Activated T-cell treated with anti-CD3 and anti-CD28 coated beads, Interleukin-2, amount 50 U/mL, for 4 hours (primary cell): Measurements from ENCODE around the gene CAMSAP1. TPM values are rescaled to one million over a fixed set of nuclear protein-coding genes. Genes with fewer than 3 reads are reported as not detected.
A peak's percentile ranks its signal among the peaks of the same experiment; 100 is the strongest.
"Not testable (repeated sequence)": the region's sequence is repeated elsewhere in the genome, so short reads cannot be mapped to it uniquely, and the experiment has no call there.

Source experiments
- ATAC-seq, 2 donors: fragments of 200-7000 bp; cut with Tn5 transposase; one replicate each; pipeline ENCODE4 v1.10.0; 2021
- DNase-seq: peaks from one replicate; pipeline ENCODE4 v3.0.0-alpha.2; 2020
- H3K27me3 Mint-ChIP-seq: one replicate; pipeline ENCODE4 v1.8.0; 2021; ENCODE audit warnings: low read depth, mixed read lengths
- H3K36me3 Mint-ChIP-seq: one replicate; pipeline ENCODE4 v1.8.0; 2022; ENCODE audit warnings: mixed read lengths; ENCODE audit not compliant: insufficient read depth
- H3K4me1 Mint-ChIP-seq: one replicate; pipeline ENCODE4 v1.8.0; 2021; ENCODE audit warnings: low read depth, mixed read lengths
- H3K4me3 Mint-ChIP-seq: one replicate; pipeline ENCODE4 v1.8.0; 2021; ENCODE audit warnings: mild to moderate bottlenecking, moderate library complexity, mixed read lengths
- H3K9me3 Mint-ChIP-seq: one replicate; pipeline ENCODE4 v1.8.0; 2021; ENCODE audit warnings: mixed read lengths
- total RNA-seq, 3 donors: library from RNA; stranded (reverse); gene quantifications; one replicate each; pipeline ENCODE4 v1.2.1, GENCODE V29; 2021

Gene CAMSAP1
- 10 to 100 TPM; 26.7 to 37.4 (median 29.2) TPM for total RNA-seq

DNA sequence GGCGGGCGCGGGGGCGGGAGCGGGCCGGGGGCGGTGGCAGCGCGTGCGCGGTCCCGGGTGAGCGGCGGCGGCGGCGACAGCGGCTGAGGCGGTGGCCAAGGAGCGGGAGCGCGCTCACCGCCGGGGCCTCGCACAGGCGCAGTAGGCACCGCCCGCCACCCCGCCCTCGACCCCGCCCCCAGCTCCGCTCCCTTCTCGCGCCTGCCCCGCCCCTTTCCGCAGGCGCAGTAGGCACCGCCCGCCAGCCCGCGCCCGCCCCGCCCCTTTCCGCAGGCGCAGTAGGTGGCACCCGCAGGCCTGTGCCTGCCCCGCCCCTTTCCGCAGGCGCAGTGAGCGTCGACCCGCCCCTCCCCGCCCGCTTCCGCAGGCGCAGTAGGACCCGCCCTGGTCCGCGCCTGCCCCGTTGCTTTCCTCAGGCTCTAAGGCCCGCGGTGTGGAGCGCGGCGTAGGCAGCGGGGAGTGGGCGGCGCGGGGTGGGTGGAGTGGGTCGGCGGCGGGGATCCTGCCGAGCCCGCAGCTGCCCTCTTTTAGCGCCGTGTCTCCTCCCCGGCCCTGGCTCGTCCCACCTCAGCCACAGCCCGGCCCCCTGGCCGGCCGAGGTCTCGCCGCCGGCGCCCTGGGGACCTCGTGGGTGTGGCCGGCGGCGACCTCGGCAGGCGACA lies at the start of gene CAMSAP1:
TSS of gene CAMSAP1 (minus strand) at position 116 of the 662 bp plus-strand sequence. CDS start 387 bp downstream, outside the sequence.
- Mint-ChIP-seq H3K4me1 (peaks cover 62% of the 10 kb centered on the region), H3K36me3 (peaks cover 27% of the 10 kb centered on the region), H3K4me3 (peak within 1 kb of the TSS; percentile 89), H3K9me3 (peaks cover 6% of the 10 kb centered on the region), H3K27me3 (no peaks in the 10 kb centered on the region)
- ATAC-seq (peak; percentile 76 to 80), DNase-seq (peak; percentile 95)

GRCh38 chr9:135956802-135957174 lies 49.4 kb upstream of the CAMSAP1 start:
- Mint-ChIP-seq H3K27me3 (no peaks in the 10 kb centered on the region), H3K9me3 (no peaks in the 10 kb centered on the region), H3K4me3 (no peak overlapping the region), H3K4me1 (peaks cover 21% of the 10 kb centered on the region), H3K36me3 (peaks cover 13% of the 10 kb centered on the region)
- ATAC-seq (no peak), DNase-seq (no peak)

DNA sequence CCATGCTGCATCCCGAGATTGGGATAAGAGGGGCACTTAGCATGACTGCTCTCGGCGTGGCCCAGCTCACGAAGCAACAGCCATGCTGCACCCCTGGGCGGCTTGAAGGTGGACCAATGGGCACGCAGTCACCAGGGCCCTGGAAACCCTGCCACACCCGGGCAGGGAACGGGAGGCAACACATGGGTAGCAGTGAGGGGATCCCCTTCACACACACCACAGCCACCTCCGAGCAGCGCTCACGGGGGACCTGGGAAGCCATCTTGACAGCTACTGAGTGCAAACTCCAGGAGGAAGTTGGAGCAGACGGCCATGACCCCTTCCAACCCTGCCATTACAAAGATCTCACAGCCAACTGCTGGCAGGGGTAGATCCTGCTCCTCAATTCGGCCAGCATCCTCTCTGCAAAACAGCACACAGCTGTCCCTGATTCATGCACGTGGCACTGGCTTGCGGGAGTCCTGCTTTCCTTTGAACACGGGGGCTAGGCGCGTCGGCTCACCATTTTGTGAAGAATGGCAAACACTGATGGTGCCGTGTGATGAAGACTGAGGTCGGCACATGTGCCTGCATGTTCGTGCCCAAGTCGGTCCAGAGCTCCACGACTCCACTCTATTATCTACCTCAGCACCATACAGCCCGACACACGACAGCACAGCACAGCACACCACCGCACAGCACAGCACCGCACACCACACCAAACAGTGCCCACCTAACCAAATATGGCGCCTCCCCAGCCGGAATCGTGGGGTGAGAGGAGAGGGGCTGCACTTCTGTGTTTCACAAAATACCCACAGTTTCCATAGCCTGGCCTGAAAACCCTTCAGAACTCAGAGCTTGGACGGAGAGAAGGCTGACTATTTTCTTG lies 48.8 kb upstream of the CAMSAP1 start:
- H3K27me3 Mint-ChIP-seq: no peaks in the 10 kb centered on the region

DNA sequence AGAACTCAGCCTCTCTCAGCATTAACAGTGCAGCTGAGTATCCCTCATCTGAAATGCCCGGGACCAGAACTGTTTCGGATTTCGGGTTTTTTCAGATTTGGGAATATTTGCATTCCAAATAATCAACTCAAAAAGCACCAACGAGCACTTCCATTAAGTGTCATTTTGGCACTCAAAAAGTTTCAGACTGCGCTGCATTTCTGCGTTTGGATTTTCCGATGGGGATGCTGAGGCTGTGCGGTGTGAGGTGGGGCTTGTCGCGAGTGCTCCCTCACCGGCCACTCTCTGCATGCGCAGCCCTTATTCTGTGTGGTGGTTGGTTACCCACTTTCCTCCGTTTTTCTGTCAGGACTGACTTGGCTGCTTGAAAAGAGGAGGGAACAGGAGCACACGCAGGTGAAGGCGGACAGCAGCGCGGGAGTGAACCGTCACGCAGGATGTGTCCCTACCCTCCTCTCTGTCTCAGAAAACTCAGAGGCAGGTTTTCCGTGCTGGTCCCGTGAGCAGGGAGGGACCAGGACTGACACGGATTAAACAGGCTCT lies 45.4 kb upstream of the CAMSAP1 start:
- H3K36me3 Mint-ChIP-seq: peaks cover 32% of the 10 kb centered on the region
- no peaks in the 10 kb centered on the region for H3K27me3 Mint-ChIP-seq
- no peak overlapping the region for H3K4me3 Mint-ChIP-seq
- peaks cover 5% of the 10 kb centered on the region for H3K4me1 Mint-ChIP-seq
- DNase-seq: no peak
- ATAC-seq: no peak
- no peaks in the 10 kb centered on the region for H3K9me3 Mint-ChIP-seq

More for the DNA sequence above, 48.8 kb upstream of the CAMSAP1 start:
- Mint-ChIP-seq H3K4me1 (peaks cover 17% of the 10 kb centered on the region), H3K9me3 (no peaks in the 10 kb centered on the region), H3K36me3 (peaks cover 13% of the 10 kb centered on the region), H3K4me3 (no peak overlapping the region)
- no peak for DNase-seq
- ATAC-seq: no peak

DNA sequence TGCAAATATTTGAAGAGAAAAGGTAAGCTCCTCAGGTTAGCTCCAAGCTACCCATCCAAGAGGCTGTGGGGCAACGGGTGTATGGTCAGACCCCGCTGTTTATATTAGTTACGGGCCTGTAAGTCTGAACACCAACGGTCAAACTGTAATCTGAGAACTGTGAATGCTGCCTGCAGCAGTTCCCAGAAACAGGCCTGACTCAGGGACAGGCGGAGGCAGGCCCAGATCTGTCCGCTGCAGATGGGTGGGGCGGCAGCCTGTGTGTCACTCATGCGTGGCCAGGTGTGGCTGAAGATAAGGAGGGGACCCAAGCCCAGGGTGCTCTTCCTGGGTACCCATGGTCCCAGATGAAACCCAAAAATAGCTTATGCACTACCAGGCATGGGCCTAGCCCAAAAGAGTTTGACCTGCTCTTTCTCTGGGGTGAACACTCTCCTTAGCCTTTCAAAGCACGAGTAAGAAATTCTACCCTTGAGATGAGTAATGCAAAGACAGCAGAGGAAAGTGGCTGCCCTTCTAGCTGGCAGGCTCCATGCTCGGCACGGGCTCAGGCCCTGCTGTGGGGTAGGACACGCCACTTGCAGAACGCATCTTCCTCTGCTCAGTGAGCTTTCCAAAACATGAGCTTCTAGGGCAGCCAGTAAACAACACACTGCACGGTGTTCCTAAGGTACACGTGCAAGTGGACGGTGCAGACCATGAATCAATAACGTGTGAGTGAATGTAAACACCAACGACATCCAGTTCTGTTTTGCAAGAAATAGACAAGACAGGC lies 44.7 kb upstream of the CAMSAP1 start:
- H3K4me3 Mint-ChIP-seq: no peak overlapping the region

DNA sequence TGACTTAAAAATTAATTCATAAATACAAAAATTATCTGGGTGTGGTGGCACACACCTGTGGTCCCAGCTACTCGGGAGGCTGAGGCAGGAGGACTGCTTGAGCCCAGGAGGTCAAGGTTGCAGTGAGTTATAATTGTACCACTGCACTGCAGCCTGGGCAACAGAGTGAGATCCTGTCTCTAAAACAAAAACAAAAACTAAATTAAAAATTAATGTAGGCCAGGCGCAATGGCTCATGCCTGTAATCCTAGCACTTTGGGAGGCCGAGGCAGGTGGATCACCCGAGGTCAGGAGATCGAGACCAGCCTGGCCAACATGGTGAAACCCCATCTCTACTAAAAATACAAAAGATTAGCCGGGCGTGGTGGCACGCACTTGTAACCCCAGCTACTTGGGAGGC lies 44.0 kb upstream of the CAMSAP1 start:
- H3K36me3 Mint-ChIP-seq: peaks cover 33% of the 10 kb centered on the region
- ATAC-seq, H3K27me3 Mint-ChIP-seq, H3K4me3 Mint-ChIP-seq, H3K9me3 Mint-ChIP-seq, DNase-seq, H3K4me1 Mint-ChIP-seq: not testable (repeated sequence)

More for the DNA sequence above, 44.7 kb upstream of the CAMSAP1 start:
- DNase-seq: no peak
- no peaks in the 10 kb centered on the region for H3K27me3 Mint-ChIP-seq
- no peaks in the 10 kb centered on the region for H3K9me3 Mint-ChIP-seq
- no peak for ATAC-seq
- H3K36me3 Mint-ChIP-seq: peaks cover 35% of the 10 kb centered on the region
- H3K4me1 Mint-ChIP-seq: peaks cover 5% of the 10 kb centered on the region

GRCh38 chr9:135950841-135951240 lies 43.5 kb upstream of the CAMSAP1 start:
- peaks cover 34% of the 10 kb centered on the region for H3K36me3 Mint-ChIP-seq
- H3K27me3 Mint-ChIP-seq, ATAC-seq, H3K9me3 Mint-ChIP-seq, H3K4me3 Mint-ChIP-seq, DNase-seq, H3K4me1 Mint-ChIP-seq: not testable (repeated sequence)

- Mint-ChIP-seq H3K4me1 (peaks cover 5% of the 10 kb centered on the region), H3K36me3 (peaks cover 40% of the 10 kb centered on the region), H3K27me3 (no peaks in the 10 kb centered on the region), H3K4me3 (no peak overlapping the region), H3K9me3 (no peaks in the 10 kb centered on the region)
- DNase-seq (no peak), ATAC-seq (no peak)
These were observed 42.9 kb upstream of the CAMSAP1 start for GRCh38 chr9:135950135-135950682.

GRCh38 chr9:135949501-135950134 lies 42.3 kb upstream of the CAMSAP1 start:
- Mint-ChIP-seq H3K36me3 (peaks cover 43% of the 10 kb centered on the region), H3K4me3 (no peak overlapping the region), H3K27me3 (no peaks in the 10 kb centered on the region), H3K9me3 (no peaks in the 10 kb centered on the region), H3K4me1 (peaks cover 5% of the 10 kb centered on the region)
- no peak for DNase-seq
- no peak for ATAC-seq

DNA sequence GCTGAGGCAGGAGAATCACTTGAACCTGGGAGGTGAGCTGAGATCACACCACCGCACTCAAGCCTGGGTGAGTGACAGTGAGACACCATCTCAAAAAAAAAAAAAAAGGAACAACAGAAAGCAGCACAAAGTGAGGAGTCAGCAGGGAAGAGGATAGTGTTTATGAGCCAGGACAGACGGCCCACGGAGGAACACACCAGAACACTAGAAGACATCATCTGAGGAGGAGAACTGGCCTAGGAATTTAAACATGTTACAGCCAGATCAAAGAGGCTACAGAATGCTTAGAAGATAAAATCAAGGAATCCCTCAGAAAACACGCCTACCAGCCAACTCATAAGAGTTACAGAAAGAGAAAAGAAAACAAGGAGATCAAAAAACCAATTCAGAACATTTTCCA lies 41.6 kb upstream of the CAMSAP1 start:
- H3K36me3 Mint-ChIP-seq: peaks cover 46% of the 10 kb centered on the region
- ATAC-seq: no peak
- H3K9me3 Mint-ChIP-seq: no peaks in the 10 kb centered on the region
- peaks cover 5% of the 10 kb centered on the region for H3K4me1 Mint-ChIP-seq
- no peak for DNase-seq
- no peaks in the 10 kb centered on the region for H3K27me3 Mint-ChIP-seq
- H3K4me3 Mint-ChIP-seq: no peak overlapping the region

- Mint-ChIP-seq H3K9me3 (no peaks in the 10 kb centered on the region), H3K36me3 (peaks cover 50% of the 10 kb centered on the region)
These were observed 41.1 kb upstream of the CAMSAP1 start for GRCh38 chr9:135948446-135948845.

DNA sequence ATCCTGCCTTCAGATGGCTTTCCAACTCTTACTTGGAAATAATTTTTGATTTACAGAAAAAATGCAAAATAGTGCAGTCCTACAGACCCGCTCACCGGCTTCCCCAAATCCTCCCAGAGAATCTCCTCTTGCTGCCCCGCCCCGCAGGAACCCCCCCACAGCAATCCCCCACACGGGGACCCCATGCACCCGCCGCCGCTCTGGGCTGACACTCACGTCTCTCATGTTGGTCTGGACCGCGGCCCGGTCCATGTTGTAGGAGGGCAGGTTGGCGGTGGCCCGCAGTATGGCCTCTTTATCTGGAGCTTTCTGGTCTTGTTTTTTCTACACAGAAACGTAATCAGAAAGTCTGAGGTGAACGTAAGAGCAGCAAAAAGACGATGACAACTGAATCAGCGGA lies 40.2 kb upstream of the CAMSAP1 start:
- no peak for ATAC-seq
- Mint-ChIP-seq H3K9me3 (no peaks in the 10 kb centered on the region), H3K4me1 (peaks cover 5% of the 10 kb centered on the region), H3K36me3 (peaks cover 52% of the 10 kb centered on the region), H3K4me3 (no peak overlapping the region), H3K27me3 (no peaks in the 10 kb centered on the region)
- DNase-seq: no peak

More at GRCh38 chr9:135948446-135948845, 41.1 kb upstream of the CAMSAP1 start:
- ATAC-seq: no peak
- no peak overlapping the region for H3K4me3 Mint-ChIP-seq
- no peaks in the 10 kb centered on the region for H3K27me3 Mint-ChIP-seq
- DNase-seq: no peak
- peaks cover 5% of the 10 kb centered on the region for H3K4me1 Mint-ChIP-seq

DNA sequence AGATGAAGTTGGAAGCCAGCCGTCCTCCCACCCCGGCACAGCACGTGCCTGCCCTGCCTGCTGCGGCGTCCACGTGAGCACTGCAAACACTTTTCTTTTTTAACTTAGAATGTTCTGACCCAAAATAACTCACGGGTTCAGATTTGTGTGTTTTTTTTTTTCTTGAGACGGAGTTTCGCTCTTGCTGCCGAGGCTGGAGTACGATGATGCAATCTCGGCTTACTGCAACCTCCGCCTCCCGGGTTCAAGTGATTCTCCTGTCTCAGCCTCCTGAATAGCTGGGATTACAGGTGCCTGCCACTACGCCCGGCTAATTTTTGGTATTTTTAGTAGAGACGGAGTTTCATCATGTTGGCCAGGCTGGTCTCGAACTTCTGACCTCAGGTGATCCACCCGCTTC lies 39.8 kb upstream of the CAMSAP1 start:
- peaks cover 54% of the 10 kb centered on the region for H3K36me3 Mint-ChIP-seq
- not testable (repeated sequence) for H3K4me3 Mint-ChIP-seq, H3K27me3 Mint-ChIP-seq, H3K9me3 Mint-ChIP-seq, DNase-seq, H3K4me1 Mint-ChIP-seq, ATAC-seq
